Ascending aorta (tissue), 2 donors: ENCODE data around the gene FAM107B. TPM values are rescaled to one million over a fixed set of nuclear protein-coding genes. Genes with fewer than 3 reads are reported as not detected.

Experiments used
- DNase-seq, 2 donors: peaks; one replicate each; pipeline ENCODE4 v3.0.0-alpha.2; 2019; ENCODE audit warnings: low spot score in 2 of 2
- H3K27ac ChIP-seq, 2 donors: fragments of 200-600 bp; sonication (generic); one replicate each; pipeline ENCODE4 v1.5.1; 2016 to 2017; ENCODE audit warnings: mild to moderate bottlenecking in 1 of 2
- H3K27me3 ChIP-seq: fragments of 200-600 bp; sonication (generic); one replicate; pipeline ENCODE4 v1.5.1; 2017
- H3K36me3 ChIP-seq, 2 donors: fragments of 200-600 bp; sonication (generic); one replicate each; pipeline ENCODE4 v1.5.1; 2016
- H3K4me1 ChIP-seq, 2 donors: fragments of 200-600 bp; sonication (generic); one replicate each; pipeline ENCODE4 v1.5.1; 2016 to 2017; ENCODE audit warnings: mild to moderate bottlenecking in 1 of 2
- H3K4me3 ChIP-seq, 2 donors: fragments of 200-600 bp; sonication (generic); one replicate each; pipeline ENCODE4 v1.5.1; 2016 to 2017; ENCODE audit warnings: mild to moderate bottlenecking in 1 of 2
- H3K9me3 ChIP-seq, 2 donors: fragments of 200-600 bp; sonication (generic); one replicate each; pipeline ENCODE4 v1.5.1; 2016
- CTCF ChIP-seq, 3 experiments: fragments of 200-600 bp in 2 of 3; fragments of 450-650 bp in 1 of 3; sonication (generic) in 2 of 3; IDR thresholded peaks; one replicate each; pipeline ENCODE4 v1.5.1; 2016 to 2019; ENCODE audit warnings: antibody characterized with exemption in 3 of 3, mild to moderate bottlenecking in 1 of 3, moderate library complexity in 1 of 3
- intact Hi-C: fragments of 100-400 bp; cut with DNase I; formaldehyde crosslinking; loops from one replicate; pipeline ENCODE4 v1.15.1; 2023
- total RNA-seq: library from RNA; depleted of rRNA; stranded (reverse); fragments of >200 nt; gene quantifications from one replicate; pipeline ENCODE4 v1.1.0, GENCODE V29; 2016

The FAM107B gene
- total RNA-seq, 1 donor from 2014 or later, result 3.7 TPM

GRCh38 chr10:14625765-14626525, 148.8 kb downstream of the FAM107B start:
- no peak for DNase-seq
- no peaks in the 10 kb centered on the region for H3K9me3 ChIP-seq
- no peak overlapping the region for H3K4me3 ChIP-seq
- H3K36me3 ChIP-seq, result no peaks in the 10 kb centered on the region
- H3K27ac ChIP-seq, result no peak overlapping the region
- intact Hi-C loops, result no loop called here
- no peak for TF ChIP-seq CTCF (IDR thresholded peaks at IDR 0.05)
- H3K27me3 ChIP-seq, result no peaks in the 10 kb centered on the region
- no peaks in the 10 kb centered on the region for H3K4me1 ChIP-seq

DNA sequence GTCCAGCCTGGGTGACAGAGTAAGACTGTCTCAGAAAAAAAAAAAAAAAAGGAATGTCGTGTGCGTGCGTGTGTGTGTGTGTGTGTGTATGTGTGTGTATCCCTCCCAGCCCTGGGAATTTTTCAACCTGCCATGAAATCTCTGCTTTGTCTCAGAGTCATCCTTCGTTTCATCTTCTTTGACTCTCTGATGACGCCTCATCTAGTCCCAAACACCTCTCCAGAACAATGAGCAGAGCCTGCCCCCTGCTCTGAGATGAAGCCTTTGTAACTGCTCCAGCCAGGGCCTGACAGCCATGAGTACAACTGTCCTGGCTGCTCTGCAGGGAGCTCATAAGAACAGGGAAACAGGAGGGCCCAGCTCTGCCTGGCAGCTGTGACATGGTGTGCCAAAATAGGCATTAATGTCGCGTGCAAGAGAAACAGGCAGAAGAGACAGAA, 149.5 kb downstream of the FAM107B start:
- intact Hi-C loops, result no loop called here
- TF ChIP-seq CTCF (IDR thresholded peaks at IDR 0.05), result no peak
- no peak overlapping the region for H3K4me3 ChIP-seq

GRCh38 chr10:14624600-14624999, 150.1 kb downstream of the FAM107B start:
- DNase-seq, result no peak
- Histone ChIP-seq H3K27ac (no peak overlapping the region), H3K4me3 (no peak overlapping the region)

More for the DNA sequence above, 149.5 kb downstream of the FAM107B start:
- Histone ChIP-seq H3K4me1 (no peaks in the 10 kb centered on the region), H3K27me3 (no peaks in the 10 kb centered on the region), H3K36me3 (no peaks in the 10 kb centered on the region), H3K27ac (no peak overlapping the region), H3K9me3 (no peaks in the 10 kb centered on the region)
- DNase-seq, result no peak

GRCh38 chr10:14623931-14624330, 150.8 kb downstream of the FAM107B start:
- intact Hi-C loops, result no loop called here
- no peak for DNase-seq
- H3K4me3 ChIP-seq, result no peak overlapping the region
- no peak for TF ChIP-seq CTCF (IDR thresholded peaks at IDR 0.05)
- no peaks in the 10 kb centered on the region for H3K9me3 ChIP-seq
- no peaks in the 10 kb centered on the region for H3K4me1 ChIP-seq
- no peak overlapping the region for H3K27ac ChIP-seq
- no peaks in the 10 kb centered on the region for H3K27me3 ChIP-seq
- no peaks in the 10 kb centered on the region for H3K36me3 ChIP-seq

More at GRCh38 chr10:14624600-14624999, 150.1 kb downstream of the FAM107B start:
- H3K27me3 ChIP-seq, result no peaks in the 10 kb centered on the region
- intact Hi-C loops, result no loop called here
- no peaks in the 10 kb centered on the region for H3K36me3 ChIP-seq
- H3K4me1 ChIP-seq, result no peaks in the 10 kb centered on the region
- H3K9me3 ChIP-seq, result no peaks in the 10 kb centered on the region
- no peak for TF ChIP-seq CTCF (IDR thresholded peaks at IDR 0.05)

- Histone ChIP-seq H3K27me3 (no peaks in the 10 kb centered on the region), H3K9me3 (no peaks in the 10 kb centered on the region), H3K36me3 (no peaks in the 10 kb centered on the region), H3K4me3 (no peak overlapping the region), H3K27ac (no peak overlapping the region), H3K4me1 (no peaks in the 10 kb centered on the region)
- no peak for TF ChIP-seq CTCF (IDR thresholded peaks at IDR 0.05)
- intact Hi-C loops, result no loop called here
- no peak for DNase-seq
Measured at GRCh38 chr10:14621037-14621436, 153.7 kb downstream of the FAM107B start.
